Cortex of kidney (tissue), 1 donor: Measurements from ENCODE around the gene APELA.
"Not testable (repeated sequence)": the region's sequence is repeated elsewhere in the genome, so short reads cannot be mapped to it uniquely, and the experiment has no call there.

ENCODE experiments used
- DNase-seq: peaks from one replicate; lab custom pipeline; 2025; lab: John Stamatoyannopoulos, UW

APELA gene

GRCh38 chr4:164876700-164877324, at the start of gene APELA:
APELA (plus strand) TSS chr4:164877178; CDS start chr4:164877332, 154 bp downstream.
- DNase-seq, result no peak

GRCh38 chr4:164828955-164829354, 48.0 kb upstream of the APELA start:
- no peak for DNase-seq

- no peak for DNase-seq
These were observed 30.4 kb upstream of the APELA start for GRCh38 chr4:164846566-164846965.

- DNase-seq, result no peak
These were observed 30.0 kb upstream of the APELA start for GRCh38 chr4:164847016-164847415.

GRCh38 chr4:164847967-164848649, 28.9 kb upstream of the APELA start:
- no peak for DNase-seq

- no peak for DNase-seq
These were observed 20.6 kb upstream of the APELA start for GRCh38 chr4:164856396-164856795.

GRCh38 chr4:164866817-164867490, 10.0 kb upstream of the APELA start:
- no peak for DNase-seq

- no peak for DNase-seq
These were observed 5.3 kb upstream of the APELA start for GRCh38 chr4:164871673-164872072.

- no peak for DNase-seq
These were observed 4.5 kb upstream of the APELA start for GRCh38 chr4:164872481-164872880.

GRCh38 chr4:164874789-164875188, 2.2 kb upstream of the APELA start:
- DNase-seq, result no peak

- no peak for DNase-seq
These were observed 3.7 kb downstream of the APELA start for GRCh38 chr4:164880489-164881262.

- DNase-seq, result no peak
These were observed 11.2 kb downstream of the APELA start for GRCh38 chr4:164888096-164888715.

GRCh38 chr4:164890691-164891090, 13.7 kb downstream of the APELA start:
- DNase-seq, result no peak

GRCh38 chr4:164892018-164892417, 15.0 kb downstream of the APELA start:
- DNase-seq, result no peak

- no peak for DNase-seq
These were observed 17.7 kb downstream of the APELA start for GRCh38 chr4:164894702-164895101.

- DNase-seq, result no peak
These were observed 25.6 kb downstream of the APELA start for GRCh38 chr4:164902608-164903007.

- no peak for DNase-seq
These were observed 27.4 kb downstream of the APELA start for GRCh38 chr4:164904336-164904735.

- no peak for DNase-seq
These were observed 28.0 kb downstream of the APELA start for GRCh38 chr4:164904941-164905340.

- no peak for DNase-seq
These were observed 29.4 kb downstream of the APELA start for GRCh38 chr4:164906368-164906767.

GRCh38 chr4:164913506-164913905, 36.5 kb downstream of the APELA start:
- not testable (repeated sequence) for DNase-seq

GRCh38 chr4:164918956-164919355, 42.0 kb downstream of the APELA start:
- no peak for DNase-seq

- no peak for DNase-seq
These were observed 47.8 kb downstream of the APELA start for GRCh38 chr4:164924670-164925238.
